ENCODE results near the gene ZFR. TPM values are rescaled to one million over a fixed set of nuclear protein-coding genes. Genes with fewer than 3 reads are reported as not detected.

ZFR gene
- total and polyA plus RNA-seq, 12 donors, result 26.8 to 78.6 (median 58.6) TPM

- ATAC-seq (no peak), DNase-seq (no peak)
- H3K27ac ChIP-seq, result no peak overlapping the region
- WGBS, 2 donors, result 88 to 89% methylated on average over 3 of the region's 3 CpGs
- no peak for TF ChIP-seq CTCF (IDR thresholded peaks at IDR 0.05)
- no peaks in the 10 kb centered on the region for H3K9me3 ChIP-seq
- peaks cover 0 to 100% (median 34%) of the 10 kb centered on the region in 9 donors for H3K36me3 ChIP-seq
- H3K4me3 ChIP-seq, result no peak overlapping the region
- H3K4me1 ChIP-seq, result peaks cover 0 to 11% (median 0%) of the 10 kb centered on the region in 9 donors
- H3K27me3 ChIP-seq, result no peaks in the 10 kb centered on the region
- intact Hi-C loops (cut with DNase I), result no loop called here
These were observed 61.0 kb downstream of the ZFR start for GRCh38 chr5:32383586-32383985.

GRCh38 chr5:32383065-32383464 is 61.5 kb downstream of the ZFR start:
- no peaks in the 10 kb centered on the region for H3K9me3 ChIP-seq
- H3K36me3 ChIP-seq, result peaks cover 0 to 100% (median 31%) of the 10 kb centered on the region in 9 donors
- no peak for TF ChIP-seq CTCF (IDR thresholded peaks at IDR 0.05)
- WGBS, 2 donors, result 95 to 97% methylated on average over 2 of the region's 2 CpGs
- intact Hi-C loops (cut with DNase I), result no loop called here
- DNase-seq (no peak), ATAC-seq (no peak)
- H3K27ac ChIP-seq, result no peak overlapping the region
- peaks cover 0 to 6% (median 0%) of the 10 kb centered on the region in 9 donors for H3K4me1 ChIP-seq
- no peaks in the 10 kb centered on the region for H3K27me3 ChIP-seq
- no peak overlapping the region for H3K4me3 ChIP-seq

GRCh38 chr5:32379421-32379820 is 65.1 kb downstream of the ZFR start:
- no peaks in the 10 kb centered on the region for H3K4me1 ChIP-seq
- intact Hi-C loops (cut with DNase I), result no loop called here
- no peak for TF ChIP-seq CTCF (IDR thresholded peaks at IDR 0.05)
- no peak for DNase-seq
- H3K4me3 ChIP-seq, result no peak overlapping the region
- H3K27me3 ChIP-seq, result no peaks in the 10 kb centered on the region
- no peaks in the 10 kb centered on the region for H3K9me3 ChIP-seq
- no peak for ATAC-seq
- H3K27ac ChIP-seq, result no peak overlapping the region
- H3K36me3 ChIP-seq, result peaks cover 0 to 100% (median 29%) of the 10 kb centered on the region in 9 donors

- TF ChIP-seq CTCF (IDR thresholded peaks at IDR 0.05), result no peak
- Histone ChIP-seq H3K4me3 (no peak overlapping the region), H3K27me3 (no peaks in the 10 kb centered on the region), H3K36me3 (peaks cover 0 to 99% (median 29%) of the 10 kb centered on the region in 9 donors), H3K4me1 (no peaks in the 10 kb centered on the region), H3K27ac (no peak overlapping the region), H3K9me3 (no peaks in the 10 kb centered on the region)
- 68 to 83% methylated on average over 5 of the region's 5 CpGs for WGBS, 2 donors
- DNase-seq, result no peak
- intact Hi-C loops (cut with DNase I), result no loop called here
- no peak for ATAC-seq
These were observed 65.6 kb downstream of the ZFR start for GRCh38 chr5:32378966-32379365.
